ENCODE data around the gene ZNF70.
"Not testable (repeated sequence)": the region's sequence is repeated elsewhere in the genome, so short reads cannot be mapped to it uniquely, and the experiment has no call there.

The ZNF70 gene

GRCh38 chr22:23743303-23743705 lies 7.6 kb downstream of the ZNF70 start:
- TF ChIP-seq CTCF (IDR thresholded peaks at IDR 0.05; ENCODE audit: borderline replicate concordance, insufficient read depth, low read depth, low read length), result no peak

GRCh38 chr22:23742505-23743264 lies 8.2 kb downstream of the ZNF70 start:
- H3K4me3 ChIP-seq (ENCODE audit: low read depth, low read length), result no peak overlapping the region
- no peak for TF ChIP-seq CTCF (IDR thresholded peaks at IDR 0.05; ENCODE audit: borderline replicate concordance, insufficient read depth, low read depth, low read length)

More at GRCh38 chr22:23743303-23743705, 7.6 kb downstream of the ZNF70 start:
- no peak overlapping the region for H3K4me3 ChIP-seq (ENCODE audit: low read depth, low read length)

- H3K4me3 ChIP-seq (ENCODE audit: low read depth, low read length), result no peak overlapping the region
- TF ChIP-seq CTCF (IDR thresholded peaks at IDR 0.05; ENCODE audit: borderline replicate concordance, insufficient read depth, low read depth, low read length), result no peak
These were observed 13.2 kb downstream of the ZNF70 start for GRCh38 chr22:23737696-23738095.

- H3K4me3 ChIP-seq (ENCODE audit: low read depth, low read length), result not testable (repeated sequence)
These were observed 22.8 kb downstream of the ZNF70 start for GRCh38 chr22:23728108-23728507.

GRCh38 chr22:23722724-23723123 lies 28.2 kb downstream of the ZNF70 start:
- TF ChIP-seq CTCF (IDR thresholded peaks at IDR 0.05; ENCODE audit: borderline replicate concordance, insufficient read depth, low read depth, low read length), result no peak

GRCh38 chr22:23722160-23722559 lies 28.8 kb downstream of the ZNF70 start:
- TF ChIP-seq CTCF (IDR thresholded peaks at IDR 0.05; ENCODE audit: borderline replicate concordance, insufficient read depth, low read depth, low read length), result no peak

More at GRCh38 chr22:23722724-23723123, 28.2 kb downstream of the ZNF70 start:
- H3K4me3 ChIP-seq (ENCODE audit: low read depth, low read length), result no peak overlapping the region

GRCh38 chr22:23720855-23721254 lies 30.1 kb downstream of the ZNF70 start:
- TF ChIP-seq CTCF (IDR thresholded peaks at IDR 0.05; ENCODE audit: borderline replicate concordance, insufficient read depth, low read depth, low read length), result no peak

More at GRCh38 chr22:23722160-23722559, 28.8 kb downstream of the ZNF70 start:
- no peak overlapping the region for H3K4me3 ChIP-seq (ENCODE audit: low read depth, low read length)

More at GRCh38 chr22:23720855-23721254, 30.1 kb downstream of the ZNF70 start:
- no peak overlapping the region for H3K4me3 ChIP-seq (ENCODE audit: low read depth, low read length)

Measured in GM12875 (cell line).